ENCODE data around the gene COX6B1. TPM values are rescaled to one million over a fixed set of nuclear protein-coding genes. Genes with fewer than 3 reads are reported as not detected.

Gene COX6B1
- total RNA-seq, 1 donor from 2014 or later = 267 TPM

DNA sequence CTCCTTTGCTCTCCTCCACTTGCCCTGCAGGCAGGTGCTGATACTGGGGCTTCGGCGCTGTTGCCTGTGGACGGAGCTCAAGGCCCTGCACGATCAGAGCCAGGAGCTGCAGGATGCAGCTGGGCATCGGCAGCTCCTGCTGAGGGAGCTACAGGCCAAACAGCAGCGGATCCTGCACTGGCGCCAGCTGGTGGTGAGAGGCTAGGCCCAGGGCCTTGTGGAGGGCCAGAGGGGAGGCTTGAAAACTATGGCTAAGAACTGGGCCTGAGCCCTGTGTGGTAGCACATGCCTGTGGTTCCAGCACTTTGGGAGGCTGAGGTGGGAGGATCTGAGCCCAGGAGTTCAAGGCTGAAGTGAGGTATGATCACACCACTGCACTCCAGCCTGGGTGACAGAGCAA lies 29.3 kb upstream of the COX6B1 start:
- H3K4me1 ChIP-seq = no peaks in the 10 kb centered on the region
- peaks cover 17% of the 10 kb centered on the region for H3K36me3 ChIP-seq
- DNase-seq (no peak), ATAC-seq (no peak)
- no peak overlapping the region for H3K27ac ChIP-seq
- H3K27me3 ChIP-seq (ENCODE audit: low read depth) = no peaks in the 10 kb centered on the region
- TF ChIP-seq, protein P1, sequence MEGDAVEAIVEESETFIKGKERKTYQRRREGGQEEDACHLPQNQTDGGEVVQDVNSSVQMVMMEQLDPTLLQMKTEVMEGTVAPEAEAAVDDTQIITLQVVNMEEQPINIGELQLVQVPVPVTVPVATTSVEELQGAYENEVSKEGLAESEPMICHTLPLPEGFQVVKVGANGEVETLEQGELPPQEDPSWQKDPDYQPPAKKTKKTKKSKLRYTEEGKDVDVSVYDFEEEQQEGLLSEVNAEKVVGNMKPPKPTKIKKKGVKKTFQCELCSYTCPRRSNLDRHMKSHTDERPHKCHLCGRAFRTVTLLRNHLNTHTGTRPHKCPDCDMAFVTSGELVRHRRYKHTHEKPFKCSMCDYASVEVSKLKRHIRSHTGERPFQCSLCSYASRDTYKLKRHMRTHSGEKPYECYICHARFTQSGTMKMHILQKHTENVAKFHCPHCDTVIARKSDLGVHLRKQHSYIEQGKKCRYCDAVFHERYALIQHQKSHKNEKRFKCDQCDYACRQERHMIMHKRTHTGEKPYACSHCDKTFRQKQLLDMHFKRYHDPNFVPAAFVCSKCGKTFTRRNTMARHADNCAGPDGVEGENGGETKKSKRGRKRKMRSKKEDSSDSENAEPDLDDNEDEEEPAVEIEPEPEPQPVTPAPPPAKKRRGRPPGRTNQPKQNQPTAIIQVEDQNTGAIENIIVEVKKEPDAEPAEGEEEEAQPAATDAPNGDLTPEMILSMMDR (IDR thresholded peaks at IDR 0.05) = no peak
- H3K9me3 ChIP-seq = no peaks in the 10 kb centered on the region
- H3K4me3 ChIP-seq = no peak overlapping the region
- intact Hi-C loops (cut with DNase I) = no loop called here

DNA sequence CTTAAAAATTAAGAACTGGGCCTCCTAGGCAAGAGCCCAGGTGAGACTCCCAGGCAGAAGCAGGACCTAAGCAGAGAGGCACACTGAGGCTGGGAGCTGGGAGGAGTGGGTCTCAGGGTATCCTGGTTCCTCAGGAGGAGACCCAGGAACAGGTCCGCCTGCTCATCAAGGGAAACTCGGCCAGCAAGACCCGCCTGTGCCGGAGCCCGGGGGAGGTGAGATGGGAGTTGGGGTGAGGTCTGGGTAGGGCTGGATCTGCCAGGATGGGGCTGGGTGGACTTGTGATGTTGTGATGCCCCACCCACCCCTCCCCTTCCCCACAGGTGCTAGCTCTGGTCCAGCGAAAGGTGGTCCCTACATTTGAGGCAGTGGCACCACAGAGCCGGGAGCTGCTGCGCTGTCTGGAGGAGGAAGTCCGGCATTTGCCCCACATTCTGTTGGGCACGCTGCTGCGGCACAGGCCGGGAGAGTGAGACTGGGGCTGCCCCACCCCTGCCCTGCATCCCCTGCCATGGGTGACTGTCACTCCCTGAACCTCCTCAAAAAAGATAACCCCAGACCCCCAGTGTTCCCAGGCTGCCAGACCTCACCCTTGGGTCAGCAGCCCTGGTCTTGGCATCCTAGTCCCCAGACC lies 28.7 kb upstream of the COX6B1 start:
- Histone ChIP-seq H3K4me1 (no peaks in the 10 kb centered on the region), H3K27ac (no peak overlapping the region), H3K4me3 (no peak overlapping the region), H3K27me3 (ENCODE audit: low read depth) (no peaks in the 10 kb centered on the region), H3K9me3 (no peaks in the 10 kb centered on the region), H3K36me3 (peaks cover 17% of the 10 kb centered on the region)
- intact Hi-C loops (cut with DNase I) = no loop called here
- DNase-seq (no peak), ATAC-seq (no peak)
- TF ChIP-seq, protein P1 (IDR thresholded peaks at IDR 0.05) = no peak

DNA sequence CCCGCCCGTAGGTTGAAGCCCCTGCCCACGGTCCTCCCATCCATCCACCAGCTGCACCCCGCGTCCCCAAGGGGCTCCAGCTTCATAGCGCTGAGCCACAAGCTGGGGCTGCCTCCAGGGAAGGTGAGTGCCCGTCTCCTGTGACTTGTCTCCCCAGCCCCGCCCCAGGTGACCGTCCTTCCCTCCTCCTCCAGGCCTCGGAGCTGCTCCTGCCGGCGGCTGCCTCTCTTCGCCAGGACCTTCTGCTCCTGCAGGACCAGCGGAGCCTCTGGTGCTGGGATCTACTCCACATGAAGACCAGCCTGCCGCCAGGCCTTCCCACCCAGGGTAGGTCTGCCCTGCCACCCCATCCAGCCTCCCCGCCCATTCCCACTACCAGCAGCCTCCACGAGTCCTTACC lies 28.1 kb upstream of the COX6B1 start:
- TF ChIP-seq, protein P1 (IDR thresholded peaks at IDR 0.05) = no peak
- no peak for DNase-seq
- ATAC-seq = no peak

DNA sequence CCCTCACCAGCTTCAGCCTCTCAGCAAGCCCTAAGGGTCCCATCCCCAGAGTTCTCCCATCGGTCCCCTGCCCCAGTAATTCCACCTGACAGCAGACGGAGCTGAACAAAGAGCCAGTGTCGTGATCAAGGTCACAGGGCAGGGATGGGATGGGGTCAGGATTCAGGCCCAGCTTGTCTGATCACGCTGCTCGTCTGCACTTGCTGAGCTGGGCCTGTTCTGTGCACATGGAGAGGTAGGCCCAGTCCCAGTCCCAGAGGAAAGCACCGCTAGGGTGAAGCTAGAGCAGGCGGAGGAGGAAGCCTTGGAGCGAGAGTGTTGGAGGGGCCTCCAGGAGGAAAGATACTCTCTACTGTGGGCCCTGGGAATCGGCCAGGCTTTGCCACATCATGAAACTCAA lies 26.4 kb upstream of the COX6B1 start:
- DNase-seq = no peak
- H3K4me3 ChIP-seq = no peak overlapping the region
- no peaks in the 10 kb centered on the region for H3K4me1 ChIP-seq
- H3K27ac ChIP-seq = no peak overlapping the region
- peaks cover 17% of the 10 kb centered on the region for H3K36me3 ChIP-seq
- intact Hi-C loops (cut with DNase I) = no loop called here
- ATAC-seq = no peak
- H3K27me3 ChIP-seq (ENCODE audit: low read depth) = no peaks in the 10 kb centered on the region
- TF ChIP-seq, protein P1 (IDR thresholded peaks at IDR 0.05) = no peak
- H3K9me3 ChIP-seq = no peaks in the 10 kb centered on the region

More for the DNA sequence above, 28.1 kb upstream of the COX6B1 start:
- Histone ChIP-seq H3K36me3 (peaks cover 17% of the 10 kb centered on the region), H3K4me1 (no peaks in the 10 kb centered on the region), H3K4me3 (no peak overlapping the region), H3K9me3 (no peaks in the 10 kb centered on the region), H3K27me3 (ENCODE audit: low read depth) (no peaks in the 10 kb centered on the region), H3K27ac (no peak overlapping the region)
- intact Hi-C loops (cut with DNase I) = no loop called here

DNA sequence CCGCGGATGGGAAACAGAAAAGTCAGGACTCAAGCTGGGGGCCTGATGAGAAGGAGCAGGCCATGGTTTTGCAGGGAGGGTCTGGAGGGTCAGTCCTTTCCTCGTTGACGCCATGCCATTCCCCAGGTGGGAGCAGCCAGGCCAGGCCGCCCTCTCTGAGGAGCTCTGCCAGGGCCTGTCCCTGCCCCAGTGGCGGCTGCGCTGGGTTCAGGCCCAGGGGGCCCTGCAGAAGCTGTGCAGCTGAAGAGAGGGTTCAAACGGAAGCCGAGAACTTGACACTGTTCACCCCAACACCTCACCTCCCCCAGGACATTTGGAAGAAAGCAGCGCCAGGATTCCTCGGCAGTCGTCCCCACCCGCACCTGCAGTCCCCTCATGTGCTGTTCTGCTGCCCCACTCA lies 25.4 kb upstream of the COX6B1 start:
- peaks cover under 1% of the 10 kb centered on the region for H3K4me1 ChIP-seq
- ATAC-seq (no peak), DNase-seq (peak; percentile 17)
- H3K9me3 ChIP-seq = no peaks in the 10 kb centered on the region
- H3K4me3 ChIP-seq = no peak overlapping the region
- H3K36me3 ChIP-seq = peaks cover 9% of the 10 kb centered on the region
- no peak overlapping the region for H3K27ac ChIP-seq
- intact Hi-C loops (cut with DNase I) = no loop called here
- H3K27me3 ChIP-seq (ENCODE audit: low read depth) = no peaks in the 10 kb centered on the region
- TF ChIP-seq, protein P1 (IDR thresholded peaks at IDR 0.05) = no peak
